Activated effector memory CD4-positive, alpha-beta T cell treated with Interleukin-2 at 50 U/mL for 16 hours (primary cell): ENCODE data around the gene TENM3.

Experiments
- DNase-seq: peaks from one replicate; pipeline ENCODE4 v3.0.0-alpha.2; 2020

TENM3 gene

DNA sequence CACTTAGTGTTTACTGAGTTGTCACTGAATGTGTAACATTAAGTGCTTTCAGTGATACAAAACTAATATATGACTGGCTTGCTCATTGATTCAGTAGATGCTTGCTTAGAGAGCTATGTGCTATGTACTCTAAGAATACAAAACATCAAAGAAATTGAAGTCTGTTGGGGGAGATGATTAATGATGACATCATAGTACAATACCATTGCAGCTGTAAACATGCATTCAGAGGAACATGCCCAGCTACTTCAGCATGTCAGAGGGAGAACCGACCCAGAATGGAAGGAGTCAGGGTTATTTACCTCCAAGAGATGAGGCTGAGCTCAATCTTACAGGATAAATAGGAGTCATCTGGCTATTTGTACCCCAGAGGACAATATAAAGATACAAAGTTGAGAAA, 290.8 kb downstream of the TENM3 start:
- DNase-seq, result no peak

- no peak for DNase-seq
Measured at GRCh38 chr4:182536221-182536811, 293.1 kb downstream of the TENM3 start.

DNA sequence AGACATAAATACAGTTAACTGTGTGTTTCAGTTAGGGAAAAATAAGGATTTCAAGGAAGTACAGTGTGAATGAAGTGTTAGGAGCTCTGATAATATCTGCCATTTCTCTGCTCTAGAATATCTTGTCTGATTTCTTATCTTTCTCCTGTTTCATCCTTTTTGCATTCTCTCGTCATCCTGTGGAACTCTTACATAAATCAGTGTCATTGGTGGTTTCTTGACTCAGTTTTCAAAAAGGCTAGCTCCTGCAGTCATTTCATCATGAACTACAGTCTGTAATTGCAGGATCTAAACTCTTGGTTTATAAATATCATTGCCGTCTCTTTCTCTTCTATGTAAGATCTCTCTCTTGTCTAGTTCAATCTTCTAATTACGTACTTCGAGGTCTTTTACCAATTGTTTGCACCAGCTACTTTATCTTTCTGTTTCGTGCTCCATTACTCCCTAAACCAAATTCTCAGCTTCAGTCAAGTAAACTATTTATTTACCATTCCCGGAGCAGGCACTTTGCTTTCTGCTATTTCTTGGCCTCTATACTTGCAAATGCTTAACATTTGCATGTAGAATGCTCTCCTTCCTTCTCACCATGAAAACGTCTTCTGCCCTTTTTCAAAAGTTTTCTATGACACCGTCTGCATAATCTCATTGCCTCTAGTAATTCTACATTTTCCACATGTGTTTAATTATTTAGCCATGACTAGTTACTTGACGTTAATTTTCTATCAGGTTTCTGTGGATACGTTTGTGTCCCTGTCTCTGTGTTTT, 294.0 kb downstream of the TENM3 start:
- no peak for DNase-seq

DNA sequence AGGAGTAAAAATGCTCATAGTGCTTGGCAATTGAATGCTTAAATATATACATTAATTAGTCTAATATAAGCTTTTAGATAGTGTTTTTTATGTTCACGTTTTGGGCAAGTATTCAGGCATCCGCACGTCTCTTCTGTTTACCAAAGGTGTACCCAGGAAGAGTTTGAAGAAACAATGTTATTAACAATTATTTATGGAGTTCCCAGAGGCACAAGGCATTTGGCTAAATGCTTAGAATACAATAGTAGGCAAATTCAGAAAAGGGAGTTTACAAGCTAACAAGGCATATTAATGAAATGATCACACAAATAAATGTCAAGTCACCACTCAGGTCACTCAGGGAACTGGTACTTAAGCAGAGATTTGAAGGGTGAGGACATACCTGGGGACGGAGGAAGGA, 294.8 kb downstream of the TENM3 start:
- no peak for DNase-seq

- no peak for DNase-seq
Measured at GRCh38 chr4:182540496-182540895, 297.3 kb downstream of the TENM3 start.

GRCh38 chr4:182547435-182547834, 304.2 kb downstream of the TENM3 start:
- no peak for DNase-seq

DNA sequence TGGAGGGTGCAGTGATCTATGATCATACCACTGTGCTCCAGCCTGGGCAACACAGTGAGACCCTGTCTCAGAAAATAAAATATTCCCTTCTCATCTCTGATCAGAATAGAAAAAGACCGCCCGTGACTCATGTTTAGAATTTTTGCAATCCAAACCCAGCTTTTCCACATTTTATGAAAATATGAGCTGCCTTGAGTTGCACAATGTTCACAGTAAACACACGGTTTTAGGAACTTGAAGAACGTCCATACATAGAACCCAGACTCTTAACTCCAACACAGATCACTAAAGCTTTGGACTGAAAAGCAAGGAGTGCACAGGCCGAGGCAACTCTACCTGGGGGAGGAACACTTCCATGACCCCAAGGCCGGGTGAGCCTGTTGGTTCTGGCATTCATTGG, 305.0 kb downstream of the TENM3 start:
- DNase-seq, result no peak

DNA sequence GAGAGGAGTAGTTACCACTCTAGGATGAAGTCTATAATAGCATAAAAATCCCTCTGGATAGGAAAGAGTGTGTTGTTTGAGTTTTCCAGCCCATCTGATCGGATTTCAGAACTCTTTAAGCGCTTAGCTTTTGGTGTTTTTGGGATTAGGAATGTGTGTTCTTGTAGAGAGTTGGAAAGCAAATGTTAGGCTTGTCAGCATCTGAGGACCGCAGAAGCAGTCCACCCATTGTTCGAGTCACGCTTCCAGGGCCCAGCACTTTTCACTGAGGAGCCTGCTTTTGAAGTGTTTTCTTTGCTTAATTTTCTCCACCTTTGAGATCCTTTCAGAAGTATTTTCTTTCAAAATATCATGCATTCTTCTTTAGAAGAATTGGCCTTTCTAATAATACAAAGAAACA, 306.2 kb downstream of the TENM3 start:
- no peak for DNase-seq

DNA sequence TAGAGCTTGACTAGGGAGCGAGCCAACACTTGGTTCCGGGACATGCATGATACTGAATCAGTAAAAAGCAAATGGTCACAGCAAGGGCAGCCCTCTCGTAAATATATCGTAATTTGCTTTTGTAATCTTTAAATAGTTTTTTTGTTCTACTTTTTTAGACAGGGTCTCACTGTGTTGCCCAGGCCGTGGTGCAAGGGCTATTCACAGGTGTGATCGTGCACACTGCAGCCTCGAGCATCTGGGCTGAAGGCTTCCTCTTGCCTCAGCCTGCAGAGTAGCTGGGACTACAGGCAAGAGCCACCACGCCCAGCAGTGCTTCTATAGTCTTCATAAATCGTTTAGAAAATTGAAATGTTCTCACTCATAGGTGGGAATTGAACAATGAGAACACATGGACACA, 309.7 kb downstream of the TENM3 start:
- no peak for DNase-seq

GRCh38 chr4:182553653-182554052, 310.5 kb downstream of the TENM3 start:
- no peak for DNase-seq

GRCh38 chr4:182554736-182555135, 311.5 kb downstream of the TENM3 start:
- no peak for DNase-seq

DNA sequence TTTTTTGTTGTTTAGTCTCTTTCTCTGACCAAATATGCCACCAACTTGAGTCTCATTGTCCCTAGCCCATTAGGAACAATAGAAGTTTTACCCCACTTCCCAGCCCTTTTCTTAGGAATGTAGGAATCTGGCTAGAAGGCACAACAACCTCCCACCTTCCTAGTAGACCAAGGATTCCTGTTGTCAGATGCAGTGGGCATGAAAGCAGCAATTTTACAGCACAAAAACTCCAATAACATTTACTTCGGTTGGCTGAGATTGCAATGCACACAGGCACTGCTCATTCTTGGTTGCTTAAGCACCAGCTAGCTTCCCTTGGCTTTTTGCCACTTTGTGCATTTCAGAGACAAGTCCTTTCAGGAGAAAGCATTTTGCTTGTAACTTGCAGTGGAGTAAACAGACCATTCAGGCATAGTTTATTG, 312.8 kb downstream of the TENM3 start:
- no peak for DNase-seq

- no peak for DNase-seq
Measured at GRCh38 chr4:182556580-182556979, 313.4 kb downstream of the TENM3 start.

- no peak for DNase-seq
Measured at GRCh38 chr4:182560358-182560757, 317.2 kb downstream of the TENM3 start.

GRCh38 chr4:182562350-182562749, 319.1 kb downstream of the TENM3 start:
- no peak for DNase-seq

- DNase-seq, result no peak
Measured at GRCh38 chr4:182564724-182565369, 321.6 kb downstream of the TENM3 start.

GRCh38 chr4:182567119-182567518, 323.9 kb downstream of the TENM3 start:
- DNase-seq, result no peak

DNA sequence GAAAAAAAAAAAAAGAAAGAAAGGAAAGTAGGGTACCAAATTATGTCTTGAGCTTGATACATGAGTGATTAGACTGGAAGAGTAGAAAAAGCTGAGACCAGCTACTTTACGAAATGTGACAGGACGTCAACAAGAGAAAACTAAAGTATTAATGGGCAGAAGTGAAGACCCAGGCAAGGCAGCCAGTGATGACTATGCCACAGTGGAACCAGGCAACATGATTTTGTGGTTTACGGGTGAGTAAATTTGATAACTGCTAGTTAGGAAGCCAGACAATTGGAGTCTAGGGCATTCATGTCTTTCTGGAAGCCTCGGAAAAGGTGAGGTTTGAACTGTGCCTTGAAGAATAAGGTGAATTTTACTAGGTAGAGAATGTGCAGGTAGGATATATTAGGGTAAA, 326.4 kb downstream of the TENM3 start:
- no peak for DNase-seq

DNA sequence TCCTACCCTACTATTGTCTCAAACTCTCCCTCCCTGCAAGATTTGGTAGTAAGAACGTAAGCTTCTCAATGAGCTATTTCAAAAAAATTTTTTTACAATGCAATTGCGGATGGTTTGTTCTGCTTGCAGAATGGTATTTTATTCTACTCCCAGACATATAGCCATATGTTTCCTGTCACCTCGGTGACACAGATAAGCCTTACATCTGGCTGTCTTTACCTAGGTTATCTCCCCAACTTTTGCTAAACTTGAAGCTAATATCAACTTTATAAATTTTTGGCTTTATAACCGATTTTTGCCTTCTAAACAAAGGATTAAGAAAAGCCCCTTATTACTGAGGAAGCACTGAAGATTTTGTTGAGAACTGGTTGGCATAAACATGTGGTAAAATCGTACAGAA, 331.5 kb downstream of the TENM3 start:
- no peak for DNase-seq

- no peak for DNase-seq
Measured at GRCh38 chr4:182575225-182575624, 332.0 kb downstream of the TENM3 start.

GRCh38 chr4:182576601-182577289, 333.5 kb downstream of the TENM3 start:
- DNase-seq, result no peak

GRCh38 chr4:182577411-182577810, 334.2 kb downstream of the TENM3 start:
- DNase-seq, result no peak

DNA sequence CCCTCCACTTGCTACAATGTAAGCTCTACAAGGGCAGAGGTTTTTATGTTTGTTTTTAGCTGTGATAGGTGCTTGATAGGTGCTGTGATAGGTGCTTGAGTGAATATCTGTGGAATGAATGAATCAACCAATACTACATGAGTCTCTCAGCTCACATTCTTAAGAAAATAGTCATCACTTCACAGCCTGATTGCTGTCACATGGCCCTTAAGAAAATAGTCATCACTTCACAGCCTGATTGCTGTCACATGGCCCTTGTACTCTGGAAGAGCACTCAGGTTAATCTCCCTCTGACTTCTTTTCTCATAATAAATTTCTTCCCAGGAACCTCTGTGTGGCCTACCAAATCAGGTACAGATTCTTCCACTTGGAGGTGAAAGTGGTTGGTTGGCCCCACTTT, 335.2 kb downstream of the TENM3 start:
- DNase-seq, result no peak

DNA sequence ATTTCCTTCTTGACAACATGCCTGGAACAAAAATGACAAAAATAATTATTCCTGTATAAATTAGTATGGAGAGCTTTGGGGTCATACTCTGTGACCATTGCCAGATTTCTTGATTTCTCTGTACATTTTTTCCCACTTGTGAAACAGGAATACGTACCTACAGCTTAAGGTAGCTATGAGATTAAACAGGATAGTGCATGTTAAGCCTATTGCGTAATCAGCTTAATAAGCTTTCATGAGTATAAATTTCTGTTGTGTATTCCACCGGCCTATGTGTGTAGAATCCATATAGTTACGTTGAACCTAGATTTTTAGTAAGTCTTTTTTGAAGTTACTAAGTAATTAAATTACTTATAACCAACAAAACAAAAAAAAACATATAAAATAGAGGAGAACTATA, 339.0 kb downstream of the TENM3 start:
- no peak for DNase-seq
